Measurements from ENCODE around the gene U2AF1L4.
"Not testable (repeated sequence)": the region's sequence is repeated elsewhere in the genome, so short reads cannot be mapped to it uniquely, and the experiment has no call there.

U2AF1L4 gene

GRCh38 chr19:35780717-35781116 lies 35.5 kb upstream of the U2AF1L4 start:
- DNase-seq = no peak

- no peak for DNase-seq
Observed at GRCh38 chr19:35780058-35780457, 34.8 kb upstream of the U2AF1L4 start.

GRCh38 chr19:35779033-35779432 lies 33.8 kb upstream of the U2AF1L4 start:
- DNase-seq = no peak

GRCh38 chr19:35777961-35778360 lies 32.7 kb upstream of the U2AF1L4 start:
- DNase-seq = no peak

- DNase-seq = no peak
Observed at GRCh38 chr19:35777086-35777841, 32.0 kb upstream of the U2AF1L4 start.

- no peak for DNase-seq
Observed at GRCh38 chr19:35776102-35776788, 31.0 kb upstream of the U2AF1L4 start.

- peak; percentile 94 to 98 (median 97) for DNase-seq
Observed at GRCh38 chr19:35775298-35776101, 30.3 kb upstream of the U2AF1L4 start, which contains the start of gene ARHGAP33. TSS of gene ARHGAP33 (plus strand) at chr19:35775564. CDS start at chr19:35775659, 95 bp downstream.

GRCh38 chr19:35775046-35775297 lies 29.8 kb upstream of the U2AF1L4 start:
- DNase-seq = no peak

GRCh38 chr19:35774274-35775045 lies 29.2 kb upstream of the U2AF1L4 start:
- DNase-seq = no peak

- no peak for DNase-seq
Observed at GRCh38 chr19:35773020-35773806, 28.0 kb upstream of the U2AF1L4 start.

GRCh38 chr19:35772362-35772761 lies 27.1 kb upstream of the U2AF1L4 start:
- DNase-seq = not testable (repeated sequence)

- no peak for DNase-seq
Observed at GRCh38 chr19:35768082-35768421, 22.8 kb upstream of the U2AF1L4 start.

- DNase-seq = no peak
Observed at GRCh38 chr19:35767288-35768081, 22.3 kb upstream of the U2AF1L4 start.

- DNase-seq = no peak
Observed at GRCh38 chr19:35766571-35767104, 21.4 kb upstream of the U2AF1L4 start.

- no peak for DNase-seq
Observed at GRCh38 chr19:35764432-35765315, 19.5 kb upstream of the U2AF1L4 start.

- no peak for DNase-seq
Observed at GRCh38 chr19:35760711-35761349, 15.6 kb upstream of the U2AF1L4 start.

GRCh38 chr19:35759697-35760096 lies 14.5 kb upstream of the U2AF1L4 start:
- DNase-seq = no peak

GRCh38 chr19:35757749-35758608 lies 12.8 kb upstream of the U2AF1L4 start, which contains the start of gene PROSER3:
TSS of gene PROSER3 (plus strand) at chr19:35758176. CDS start at chr19:35758216, 40 bp downstream.
- peak; percentile 91 to 97 (median 95) for DNase-seq

All from activated CD4-positive, CD25-positive, alpha-beta regulatory T cell (primary cell).